ENCODE data around the gene ANO1. TPM values are rescaled to one million over a fixed set of nuclear protein-coding genes. Genes with fewer than 3 reads are reported as not detected.

ANO1 gene
- total and polyA plus RNA-seq, 2 donors (not counting 1 experiment from before 2014, with no cell fraction given): not detected

GRCh38 chr11:70068950-70069349, 9.2 kb upstream of the ANO1 start:
- Mint-ChIP-seq H3K4me3 (no peak overlapping the region), H3K27ac (no peak overlapping the region), H3K9me3 (ENCODE audit: insufficient read depth) (no peaks in the 10 kb centered on the region), H3K27me3 (peaks cover 70% of the 10 kb centered on the region), H3K4me1 (peaks cover 2% of the 10 kb centered on the region)
- H3K9me3 ChIP-seq (ENCODE audit: control extremely low read depth in 1 of 3, control insufficient read depth in 2 of 3, insufficient read depth in 1 of 3, low read length in 2 of 3): no peaks in the 10 kb centered on the region
- POLR2A ChIA-PET: no interaction called here
- ATAC-seq (ENCODE audit: low read depth) (no peak), DNase-seq (no peak)
- no peak overlapping the region for H2AFZ ChIP-seq (ENCODE audit: insufficient read depth, low read depth, low read length, poor library complexity, severe bottlenecking)
- peaks cover 0 to 32% (median 11%) of the 10 kb centered on the region in 4 experiments for H3K27me3 ChIP-seq (replicated peaks in 1 of 4; ENCODE audit: control extremely low read depth in 1 of 4, control insufficient read depth in 3 of 4, insufficient read depth in 4 of 4, low read length in 3 of 4)
- H3K4me2 ChIP-seq (replicated peaks; ENCODE audit: low read depth, low read length, poor library complexity, severe bottlenecking): no peak overlapping the region
- H3K36me3 ChIP-seq (replicated peaks in 1 of 2; ENCODE audit: control extremely low read depth in 1 of 2, control insufficient read depth in 1 of 2, extremely low read depth in 1 of 2, insufficient read depth in 2 of 2, low read length in 1 of 2): no peaks in the 10 kb centered on the region
- CTCF ChIA-PET: no interaction called here
- no peaks in the 10 kb centered on the region for H4K20me1 ChIP-seq (ENCODE audit: control insufficient read depth, insufficient read depth, low read length, poor library complexity, severe bottlenecking)
- intact Hi-C loops (cut with micrococcal nuclease): no loop called here
- TF ChIP-seq EZH2 (IDR thresholded peaks at IDR 0.05; ENCODE audit: borderline replicate concordance, insufficient read depth, low read depth, low read length, poor library complexity, severe bottlenecking): no peak
- TF ChIP-seq CTCF (IDR thresholded peaks at IDR 0.05): no peak
- no peaks in the 10 kb centered on the region for H3K79me2 ChIP-seq (ENCODE audit: control insufficient read depth, insufficient read depth, low read length)
- no peak overlapping the region for H3K27ac ChIP-seq (ENCODE audit: low read length in 2 of 2)
- H3K9ac ChIP-seq (ENCODE audit: low read length): no peak overlapping the region
- H3K4me1 ChIP-seq (ENCODE audit: control insufficient read depth in 2 of 2, insufficient read depth in 2 of 2, low read length in 2 of 2): no peaks in the 10 kb centered on the region
- H3K4me3 ChIP-seq (ENCODE audit: control extremely low read depth in 1 of 5, extremely low read depth in 1 of 5, insufficient read depth in 1 of 5, low read depth in 2 of 5, low read length in 4 of 5): no peak overlapping the region
- WGBS (ENCODE audit: insufficient coverage): 86% methylated on average over 1 of the region's 2 CpGs

- Histone ChIP-seq H3K4me1 (ENCODE audit: control insufficient read depth in 2 of 2, insufficient read depth in 2 of 2, low read length in 2 of 2) (no peaks in the 10 kb centered on the region), H2AFZ (ENCODE audit: insufficient read depth, low read depth, low read length, poor library complexity, severe bottlenecking) (no peak overlapping the region), H3K79me2 (ENCODE audit: control insufficient read depth, insufficient read depth, low read length) (no peaks in the 10 kb centered on the region), H3K4me3 (ENCODE audit: control extremely low read depth in 1 of 5, extremely low read depth in 1 of 5, insufficient read depth in 1 of 5, low read depth in 2 of 5, low read length in 4 of 5) (no peak overlapping the region), H3K36me3 (replicated peaks in 1 of 2; ENCODE audit: control extremely low read depth in 1 of 2, control insufficient read depth in 1 of 2, extremely low read depth in 1 of 2, insufficient read depth in 2 of 2, low read length in 1 of 2) (no peaks in the 10 kb centered on the region), H3K9me3 (ENCODE audit: control extremely low read depth in 1 of 3, control insufficient read depth in 2 of 3, insufficient read depth in 1 of 3, low read length in 2 of 3) (no peaks in the 10 kb centered on the region), H3K9ac (ENCODE audit: low read length) (no peak overlapping the region), H4K20me1 (ENCODE audit: control insufficient read depth, insufficient read depth, low read length, poor library complexity, severe bottlenecking) (no peaks in the 10 kb centered on the region), H3K4me2 (replicated peaks; ENCODE audit: low read depth, low read length, poor library complexity, severe bottlenecking) (no peak overlapping the region), H3K27me3 (replicated peaks in 1 of 4; ENCODE audit: control extremely low read depth in 1 of 4, control insufficient read depth in 3 of 4, insufficient read depth in 4 of 4, low read length in 3 of 4) (peaks cover 0 to 40% (median 14%) of the 10 kb centered on the region in 4 experiments), H3K27ac (ENCODE audit: low read length in 2 of 2) (no peak overlapping the region)
- ATAC-seq (ENCODE audit: low read depth): no peak
- no peak overlapping the region for H3K27ac Mint-ChIP-seq
- POLR2A ChIA-PET: no interaction called here
- intact Hi-C loops (cut with micrococcal nuclease): no loop called here
- CTCF ChIA-PET: no interaction called here
- peaks cover 76% of the 10 kb centered on the region for H3K27me3 Mint-ChIP-seq
- H3K4me3 Mint-ChIP-seq: no peak overlapping the region
- H3K4me1 Mint-ChIP-seq: peaks cover 2% of the 10 kb centered on the region
- no peaks in the 10 kb centered on the region for H3K9me3 Mint-ChIP-seq (ENCODE audit: insufficient read depth)
- WGBS (ENCODE audit: insufficient coverage): 97% methylated on average over 9 of the region's 9 CpGs
- no peak for TF ChIP-seq CTCF (IDR thresholded peaks at IDR 0.05)
- no peak for TF ChIP-seq EZH2 (IDR thresholded peaks at IDR 0.05; ENCODE audit: borderline replicate concordance, insufficient read depth, low read depth, low read length, poor library complexity, severe bottlenecking)
- DNase-seq: no peak
Measured at GRCh38 chr11:70070706-70071105, 7.4 kb upstream of the ANO1 start.

Data from B cell (primary cell).